Measurements from ENCODE around the gene THAP8.

Gene THAP8

DNA sequence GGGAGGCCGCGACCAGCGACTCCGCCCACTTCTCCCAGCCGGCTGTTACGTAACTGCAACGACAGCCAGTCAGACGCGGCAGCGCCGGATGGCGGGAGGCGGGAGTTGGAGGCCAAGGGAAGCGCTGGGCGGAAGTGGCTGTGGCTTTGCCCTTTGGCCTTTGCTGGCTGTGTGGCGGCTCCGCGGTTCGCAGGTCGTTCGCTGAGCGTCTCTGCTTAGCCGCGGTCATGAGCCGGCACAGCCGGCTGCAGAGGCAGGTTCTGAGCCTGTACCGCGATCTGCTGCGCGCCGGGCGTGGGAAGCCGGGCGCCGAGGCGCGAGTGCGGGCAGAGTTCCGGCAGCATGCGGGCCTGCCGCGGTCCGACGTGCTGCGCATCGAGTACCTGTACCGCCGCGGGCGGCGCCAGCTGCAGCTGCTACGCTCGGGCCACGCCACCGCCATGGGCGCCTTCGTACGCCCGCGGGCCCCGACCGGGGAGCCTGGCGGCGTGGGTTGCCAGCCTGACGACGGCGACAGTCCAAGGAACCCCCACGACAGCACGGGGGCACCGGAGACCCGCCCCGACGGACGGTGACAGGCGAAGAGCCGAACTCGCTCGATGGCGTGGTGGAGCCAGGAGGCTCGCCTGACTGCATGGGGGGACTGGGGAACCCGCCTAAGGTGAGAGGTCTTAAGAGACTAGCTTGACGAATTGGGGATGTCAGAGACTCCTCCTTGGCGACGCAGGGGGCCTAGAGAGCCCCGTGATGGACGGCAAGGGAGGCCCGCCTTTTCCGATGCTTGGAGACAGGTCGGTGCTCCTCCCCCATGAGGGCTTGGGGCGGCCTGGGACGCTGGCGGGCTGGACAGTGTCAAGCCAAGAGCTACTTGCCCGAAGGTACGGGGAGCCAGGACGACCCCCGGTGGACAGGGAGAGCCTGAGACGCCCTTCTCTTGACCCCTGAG is 58.8 kb downstream of the THAP8 start, which contains the start of gene SDHAF1:
Gene SDHAF1, plus strand, starts transcription at position 141 of the 946 bp plus-strand sequence. Its CDS starts 87 bp downstream, at position 228.
- peaks cover 20% of the 10 kb centered on the region for H3K4me1 ChIP-seq (ENCODE audit: control insufficient read depth, insufficient read depth, low read length)
- H3K27me3 ChIP-seq (ENCODE audit: control insufficient read depth, insufficient read depth, low read length) = no peaks in the 10 kb centered on the region
- H3K9ac ChIP-seq (ENCODE audit: low read length) = peak within 1 kb of the TSS; percentile 65
- no peaks in the 10 kb centered on the region for H3K36me3 ChIP-seq (ENCODE audit: control insufficient read depth, insufficient read depth, low read length)
- peak within 1 kb of the TSS; percentile 88 for H3K4me3 ChIP-seq (ENCODE audit: low read length)
- no peaks in the 10 kb centered on the region for H3K9me3 ChIP-seq (ENCODE audit: control insufficient read depth, low read length)

- H3K9me3 ChIP-seq (ENCODE audit: control insufficient read depth, low read length) = no peaks in the 10 kb centered on the region
- H3K4me3 ChIP-seq (ENCODE audit: low read length) = peak overlapping the region; percentile 14
- H3K4me1 ChIP-seq (ENCODE audit: control insufficient read depth, insufficient read depth, low read length) = peaks cover 20% of the 10 kb centered on the region
- peaks cover 6% of the 10 kb centered on the region for H3K27me3 ChIP-seq (ENCODE audit: control insufficient read depth, insufficient read depth, low read length)
- H3K9ac ChIP-seq (ENCODE audit: low read length) = peak overlapping the region; percentile 31
- H3K36me3 ChIP-seq (ENCODE audit: control insufficient read depth, insufficient read depth, low read length) = no peaks in the 10 kb centered on the region
These were observed 60.0 kb downstream of the THAP8 start for GRCh38 chr19:35993923-35994598.

GRCh38 chr19:35992907-35993765 is 60.9 kb downstream of the THAP8 start:
- Histone ChIP-seq H3K9ac (ENCODE audit: low read length) (no peak overlapping the region), H3K4me1 (ENCODE audit: control insufficient read depth, insufficient read depth, low read length) (peaks cover 20% of the 10 kb centered on the region), H3K4me3 (ENCODE audit: low read length) (no peak overlapping the region), H3K27me3 (ENCODE audit: control insufficient read depth, insufficient read depth, low read length) (peaks cover 11% of the 10 kb centered on the region), H3K36me3 (ENCODE audit: control insufficient read depth, insufficient read depth, low read length) (no peaks in the 10 kb centered on the region), H3K9me3 (ENCODE audit: control insufficient read depth, low read length) (no peaks in the 10 kb centered on the region)

GRCh38 chr19:35991731-35992450 is 62.2 kb downstream of the THAP8 start:
- Histone ChIP-seq H3K27me3 (ENCODE audit: control insufficient read depth, insufficient read depth, low read length) (peaks cover 17% of the 10 kb centered on the region), H3K9ac (ENCODE audit: low read length) (no peak overlapping the region), H3K4me3 (ENCODE audit: low read length) (no peak overlapping the region), H3K36me3 (ENCODE audit: control insufficient read depth, insufficient read depth, low read length) (no peaks in the 10 kb centered on the region), H3K9me3 (ENCODE audit: control insufficient read depth, low read length) (no peaks in the 10 kb centered on the region), H3K4me1 (ENCODE audit: control insufficient read depth, insufficient read depth, low read length) (peaks cover 19% of the 10 kb centered on the region)

GRCh38 chr19:35990771-35991730 is 63.0 kb downstream of the THAP8 start:
- no peak overlapping the region for H3K9ac ChIP-seq (ENCODE audit: low read length)
- H3K36me3 ChIP-seq (ENCODE audit: control insufficient read depth, insufficient read depth, low read length) = no peaks in the 10 kb centered on the region
- H3K4me1 ChIP-seq (ENCODE audit: control insufficient read depth, insufficient read depth, low read length) = peaks cover 11% of the 10 kb centered on the region
- H3K4me3 ChIP-seq (ENCODE audit: low read length) = no peak overlapping the region
- H3K27me3 ChIP-seq (ENCODE audit: control insufficient read depth, insufficient read depth, low read length) = peaks cover 25% of the 10 kb centered on the region
- H3K9me3 ChIP-seq (ENCODE audit: control insufficient read depth, low read length) = no peaks in the 10 kb centered on the region

- Histone ChIP-seq H3K9ac (ENCODE audit: low read length) (no peak overlapping the region), H3K4me3 (ENCODE audit: low read length) (no peak overlapping the region), H3K9me3 (ENCODE audit: control insufficient read depth, low read length) (no peaks in the 10 kb centered on the region), H3K4me1 (ENCODE audit: control insufficient read depth, insufficient read depth, low read length) (peaks cover 7% of the 10 kb centered on the region), H3K27me3 (ENCODE audit: control insufficient read depth, insufficient read depth, low read length) (peaks cover 30% of the 10 kb centered on the region), H3K36me3 (ENCODE audit: control insufficient read depth, insufficient read depth, low read length) (no peaks in the 10 kb centered on the region)
These were observed 63.9 kb downstream of the THAP8 start for GRCh38 chr19:35990156-35990555.

DNA sequence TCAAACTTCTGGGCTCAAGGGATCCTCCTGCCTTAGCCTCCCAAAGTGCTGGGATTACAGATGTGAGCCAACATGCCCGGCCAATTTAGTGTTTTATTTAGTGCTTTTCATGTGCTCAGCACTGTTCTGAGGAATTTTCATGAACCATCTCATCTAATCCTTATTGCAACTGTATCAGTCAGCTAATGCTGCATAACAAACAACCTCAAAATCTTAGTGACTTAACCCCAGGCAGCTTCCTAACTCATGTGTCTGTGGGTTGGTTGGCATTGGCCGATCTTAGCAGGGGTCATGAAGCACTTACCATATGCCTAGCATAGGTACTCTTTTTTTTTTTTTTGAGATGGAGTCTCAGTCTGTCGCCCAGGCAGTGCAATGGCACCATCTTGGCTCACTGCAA is 65.3 kb downstream of the THAP8 start:
- Histone ChIP-seq H3K27me3 (ENCODE audit: control insufficient read depth, insufficient read depth, low read length) (peaks cover 30% of the 10 kb centered on the region), H3K9me3 (ENCODE audit: control insufficient read depth, low read length) (no peaks in the 10 kb centered on the region), H3K4me1 (ENCODE audit: control insufficient read depth, insufficient read depth, low read length) (peaks cover under 1% of the 10 kb centered on the region), H3K4me3 (ENCODE audit: low read length) (no peak overlapping the region), H3K36me3 (ENCODE audit: control insufficient read depth, insufficient read depth, low read length) (no peaks in the 10 kb centered on the region), H3K9ac (ENCODE audit: low read length) (no peak overlapping the region)

- H3K36me3 ChIP-seq (ENCODE audit: control insufficient read depth, insufficient read depth, low read length) = no peaks in the 10 kb centered on the region
- peaks cover 30% of the 10 kb centered on the region for H3K27me3 ChIP-seq (ENCODE audit: control insufficient read depth, insufficient read depth, low read length)
- H3K9me3 ChIP-seq (ENCODE audit: control insufficient read depth, low read length) = no peaks in the 10 kb centered on the region
- H3K9ac ChIP-seq (ENCODE audit: low read length) = no peak overlapping the region
- H3K4me3 ChIP-seq (ENCODE audit: low read length) = no peak overlapping the region
- H3K4me1 ChIP-seq (ENCODE audit: control insufficient read depth, insufficient read depth, low read length) = no peaks in the 10 kb centered on the region
These were observed 66.6 kb downstream of the THAP8 start for GRCh38 chr19:35987571-35987896.

- Histone ChIP-seq H3K36me3 (ENCODE audit: control insufficient read depth, insufficient read depth, low read length) (no peaks in the 10 kb centered on the region), H3K9ac (ENCODE audit: low read length) (no peak overlapping the region), H3K27me3 (ENCODE audit: control insufficient read depth, insufficient read depth, low read length) (peaks cover 30% of the 10 kb centered on the region), H3K4me1 (ENCODE audit: control insufficient read depth, insufficient read depth, low read length) (no peaks in the 10 kb centered on the region), H3K9me3 (ENCODE audit: control insufficient read depth, low read length) (no peaks in the 10 kb centered on the region), H3K4me3 (ENCODE audit: low read length) (no peak overlapping the region)
These were observed 67.2 kb downstream of the THAP8 start for GRCh38 chr19:35986664-35987570.

- Histone ChIP-seq H3K9me3 (ENCODE audit: control insufficient read depth, low read length) (no peaks in the 10 kb centered on the region), H3K4me1 (ENCODE audit: control insufficient read depth, insufficient read depth, low read length) (no peaks in the 10 kb centered on the region), H3K9ac (ENCODE audit: low read length) (no peak overlapping the region), H3K27me3 (ENCODE audit: control insufficient read depth, insufficient read depth, low read length) (peaks cover 30% of the 10 kb centered on the region), H3K36me3 (ENCODE audit: control insufficient read depth, insufficient read depth, low read length) (no peaks in the 10 kb centered on the region), H3K4me3 (ENCODE audit: low read length) (no peak overlapping the region)
These were observed 68.0 kb downstream of the THAP8 start for GRCh38 chr19:35986111-35986510.
